Measurements from ENCODE around the gene DPH3.

GRCh38 chr3:16219777-16220176, 45.0 kb downstream of the DPH3 start:
- TF ChIP-seq CTCF (IDR thresholded peaks at IDR 0.05) = no peak
- TF ChIP-seq POLR2A (IDR thresholded peaks at IDR 0.05) = no peak

Measured in ovary (tissue), 3 donors.